ENCODE data around the gene TRAF2.

The TRAF2 gene

GRCh38 chr9:136913701-136914438 lies 27.6 kb downstream of the TRAF2 start:
- DNase-seq: no peak

GRCh38 chr9:136915632-136916329 lies 29.5 kb downstream of the TRAF2 start:
- DNase-seq: no peak

- DNase-seq: no peak
Measured at GRCh38 chr9:136916330-136917184, 30.2 kb downstream of the TRAF2 start.

- DNase-seq: no peak
Measured at GRCh38 chr9:136917902-136918301, 31.6 kb downstream of the TRAF2 start.

GRCh38 chr9:136920069-136920468 lies 33.8 kb downstream of the TRAF2 start:
- DNase-seq: no peak

- DNase-seq: no peak
Measured at GRCh38 chr9:136920734-136921231, 34.5 kb downstream of the TRAF2 start.

GRCh38 chr9:136921307-136921706 lies 35.0 kb downstream of the TRAF2 start:
- no peak for DNase-seq

GRCh38 chr9:136921718-136922117 lies 35.4 kb downstream of the TRAF2 start:
- no peak for DNase-seq

- DNase-seq: no peak
Measured at GRCh38 chr9:136922540-136922939, 36.2 kb downstream of the TRAF2 start.

GRCh38 chr9:136923881-136924280 lies 37.6 kb downstream of the TRAF2 start:
- DNase-seq: no peak

GRCh38 chr9:136925414-136926153 lies 39.3 kb downstream of the TRAF2 start:
- DNase-seq: no peak

- DNase-seq: no peak
Measured at GRCh38 chr9:136926154-136926704, 39.9 kb downstream of the TRAF2 start.

GRCh38 chr9:136926749-136927148 lies 40.4 kb downstream of the TRAF2 start:
- DNase-seq: no peak

GRCh38 chr9:136927343-136928271 lies 41.3 kb downstream of the TRAF2 start:
- no peak for DNase-seq

GRCh38 chr9:136928591-136928990 lies 42.3 kb downstream of the TRAF2 start:
- no peak for DNase-seq

GRCh38 chr9:136930014-136930413 lies 43.7 kb downstream of the TRAF2 start:
- DNase-seq: no peak

GRCh38 chr9:136931611-136932130 lies 45.4 kb downstream of the TRAF2 start:
- DNase-seq: no peak

GRCh38 chr9:136934277-136934676 lies 48.0 kb downstream of the TRAF2 start:
- no peak for DNase-seq

- DNase-seq: no peak
Measured at GRCh38 chr9:136935651-136936050, 49.3 kb downstream of the TRAF2 start.

GRCh38 chr9:136936645-136937170 lies 50.4 kb downstream of the TRAF2 start:
- DNase-seq: no peak

All from right kidney (tissue), 1 donor.